Progenitor cell of endocrine pancreas (in vitro differentiated cells): ENCODE measurements around the gene COASY. TPM values are rescaled to one million over a fixed set of nuclear protein-coding genes. Genes with fewer than 3 reads are reported as not detected.
A peak's percentile ranks its signal among the peaks of the same experiment; 100 is the strongest.

Source experiments
- DNase-seq: peaks from one replicate; pipeline ENCODE4 v3.0.0; 2021; ENCODE audit warnings: low spot score; ENCODE audit not compliant: unreplicated experiment
- H3K27ac Mint-ChIP-seq: 2 replicates; pipeline ENCODE4 v1.8.0; 2021; ENCODE audit warnings: mild to moderate bottlenecking, moderate library complexity, mixed read lengths
- H3K27me3 Mint-ChIP-seq: 2 replicates; pipeline ENCODE4 v1.8.0; 2021; ENCODE audit warnings: mixed read lengths
- H3K36me3 Mint-ChIP-seq: 2 replicates; pipeline ENCODE4 v1.8.0; 2022; ENCODE audit warnings: mixed read lengths; ENCODE audit not compliant: insufficient read depth
- H3K4me1 Mint-ChIP-seq: 2 replicates; pipeline ENCODE4 v1.8.0; 2021; ENCODE audit warnings: low read depth, mixed read lengths
- H3K4me3 Mint-ChIP-seq: 2 replicates; pipeline ENCODE4 v1.8.0; 2021; ENCODE audit warnings: low read depth, mild to moderate bottlenecking, moderate library complexity, mixed read lengths
- H3K9me3 Mint-ChIP-seq: 2 replicates; pipeline ENCODE4 v1.8.0; 2021; ENCODE audit warnings: low read depth, mixed read lengths
- CTCF ChIP-seq: fragments of 200-600 bp; sonication (generic); IDR thresholded peaks from one replicate; pipeline ENCODE4 v1.5.0; 2021; ENCODE audit warnings: antibody characterized with exemption, mild to moderate bottlenecking; ENCODE audit not compliant: unreplicated experiment
- total RNA-seq: library from RNA; stranded (reverse); gene quantifications from 2 replicates; pipeline ENCODE4 v1.2.1, GENCODE V29; 2021

COASY gene
- total RNA-seq, 1 donor from 2014 or later: 66.9 TPM

DNA sequence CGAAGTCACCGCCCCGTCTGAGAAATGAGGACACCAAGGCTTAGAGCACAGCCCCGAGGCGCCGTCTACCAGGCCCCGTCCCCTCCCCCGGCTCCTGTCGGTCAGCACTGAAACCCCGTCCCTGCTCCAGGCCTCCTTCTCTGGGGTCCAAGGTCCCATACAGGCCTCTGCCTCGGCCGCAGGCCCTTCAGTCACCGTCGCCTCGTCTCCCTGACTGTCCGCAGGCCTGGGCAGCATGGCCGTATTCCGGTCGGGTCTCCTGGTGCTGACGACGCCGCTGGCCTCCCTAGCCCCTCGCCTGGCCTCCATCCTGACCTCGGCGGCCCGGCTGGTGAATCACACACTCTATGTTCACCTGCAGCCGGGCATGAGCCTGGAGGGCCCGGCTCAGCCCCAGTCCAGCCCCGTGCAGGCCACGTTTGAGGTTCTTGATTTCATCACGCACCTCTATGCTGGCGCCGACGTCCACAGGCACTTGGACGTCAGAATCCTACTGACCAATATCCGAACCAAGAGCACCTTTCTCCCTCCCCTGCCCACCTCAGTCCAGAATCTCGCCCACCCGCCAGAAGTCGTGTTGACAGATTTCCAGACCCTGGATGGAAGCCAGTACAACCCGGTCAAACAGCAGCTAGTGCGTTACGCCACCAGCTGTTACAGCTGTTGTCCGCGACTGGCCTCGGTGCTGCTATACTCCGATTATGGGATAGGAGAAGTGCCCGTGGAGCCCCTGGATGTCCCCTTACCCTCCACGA, 617 bp downstream of the COASY start:
- TF ChIP-seq CTCF: no peak
- peak overlapping the region; percentile 92 for H3K4me3 Mint-ChIP-seq
- H3K4me1 Mint-ChIP-seq: peaks cover 17% of the 10 kb centered on the region
- no peaks in the 10 kb centered on the region for H3K27me3 Mint-ChIP-seq
- H3K9me3 Mint-ChIP-seq: no peaks in the 10 kb centered on the region
- DNase-seq: no peak
- H3K27ac Mint-ChIP-seq: peak overlapping the region; percentile 98
- no peaks in the 10 kb centered on the region for H3K36me3 Mint-ChIP-seq

DNA sequence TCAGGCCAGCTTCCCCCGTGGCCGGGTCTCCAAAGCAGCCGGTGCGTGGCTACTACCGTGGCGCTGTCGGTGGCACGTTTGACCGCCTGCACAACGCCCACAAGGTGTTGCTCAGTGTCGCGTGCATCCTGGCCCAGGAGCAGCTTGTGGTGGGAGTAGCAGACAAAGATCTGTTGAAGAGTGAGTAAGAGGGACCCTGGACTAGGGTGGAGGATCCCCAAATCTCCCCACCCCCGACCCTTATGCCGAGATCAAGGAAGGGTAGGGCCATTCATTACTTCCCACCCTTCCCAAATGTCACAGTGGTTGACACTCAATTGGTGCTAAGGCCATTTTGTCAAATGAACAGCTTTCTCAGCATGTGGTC, 1.2 kb downstream of the COASY start:
- H3K4me1 Mint-ChIP-seq: peaks cover 21% of the 10 kb centered on the region
- H3K4me3 Mint-ChIP-seq: peak overlapping the region; percentile 92
- H3K27me3 Mint-ChIP-seq: no peaks in the 10 kb centered on the region
- DNase-seq: no peak
- H3K27ac Mint-ChIP-seq: peak overlapping the region; percentile 98
- H3K9me3 Mint-ChIP-seq: no peaks in the 10 kb centered on the region
- no peak for TF ChIP-seq CTCF
- H3K36me3 Mint-ChIP-seq: peaks cover 2% of the 10 kb centered on the region

DNA sequence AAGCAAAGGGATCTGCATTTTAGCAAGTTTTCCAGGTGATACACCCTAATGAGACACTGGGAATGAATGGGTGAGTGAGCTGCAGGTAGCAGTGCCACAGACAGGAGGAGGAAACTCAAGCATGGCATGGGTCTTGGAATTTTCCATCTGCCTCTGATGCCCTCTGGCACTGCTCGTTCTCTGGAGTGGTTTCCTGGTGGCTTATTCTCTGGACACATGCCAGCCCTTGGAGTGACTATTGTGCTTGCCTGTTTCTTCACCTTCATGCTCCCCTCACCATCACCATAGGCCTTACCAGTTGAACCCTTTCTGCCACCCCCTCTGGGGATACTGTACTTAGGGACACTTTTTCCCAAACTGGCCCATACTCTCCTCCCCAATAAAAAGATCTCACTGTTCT, 1.6 kb downstream of the COASY start:
- Mint-ChIP-seq H3K27me3 (no peaks in the 10 kb centered on the region), H3K27ac (peak overlapping the region; percentile 67), H3K4me3 (peak overlapping the region; percentile 92), H3K9me3 (no peaks in the 10 kb centered on the region), H3K4me1 (peaks cover 21% of the 10 kb centered on the region), H3K36me3 (peaks cover 2% of the 10 kb centered on the region)
- TF ChIP-seq CTCF: no peak
- no peak for DNase-seq

DNA sequence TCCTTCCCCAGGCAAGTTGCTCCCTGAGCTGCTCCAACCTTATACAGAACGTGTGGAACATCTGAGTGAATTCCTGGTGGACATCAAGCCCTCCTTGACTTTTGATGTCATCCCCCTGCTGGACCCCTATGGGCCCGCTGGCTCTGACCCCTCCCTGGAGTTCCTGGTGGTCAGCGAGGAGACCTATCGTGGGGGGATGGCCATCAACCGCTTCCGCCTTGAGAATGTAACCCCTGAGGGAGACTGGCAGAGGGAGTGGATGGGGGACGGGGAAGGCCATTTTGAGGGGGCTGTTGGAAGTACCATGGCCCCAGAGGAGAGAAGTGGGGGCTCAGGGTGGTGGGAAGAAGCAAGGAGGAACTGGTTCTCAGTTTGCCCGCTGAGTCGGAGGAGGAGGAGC, 2.0 kb downstream of the COASY start:
- DNase-seq: no peak
- H3K4me3 Mint-ChIP-seq: peak overlapping the region; percentile 92
- H3K4me1 Mint-ChIP-seq: peaks cover 21% of the 10 kb centered on the region
- no peaks in the 10 kb centered on the region for H3K9me3 Mint-ChIP-seq
- H3K36me3 Mint-ChIP-seq: peaks cover 2% of the 10 kb centered on the region
- no peak overlapping the region for H3K27ac Mint-ChIP-seq
- TF ChIP-seq CTCF: no peak
- no peaks in the 10 kb centered on the region for H3K27me3 Mint-ChIP-seq

GRCh38 chr17:42564815-42565522, 3.0 kb downstream of the COASY start:
- Mint-ChIP-seq H3K4me3 (no peak overlapping the region), H3K9me3 (no peaks in the 10 kb centered on the region), H3K4me1 (peaks cover 21% of the 10 kb centered on the region), H3K27ac (no peak overlapping the region), H3K27me3 (no peaks in the 10 kb centered on the region), H3K36me3 (peaks cover 3% of the 10 kb centered on the region)
- no peak for TF ChIP-seq CTCF
- DNase-seq: no peak
